Measurements from ENCODE around the gene TGIF2.

Gene TGIF2

DNA sequence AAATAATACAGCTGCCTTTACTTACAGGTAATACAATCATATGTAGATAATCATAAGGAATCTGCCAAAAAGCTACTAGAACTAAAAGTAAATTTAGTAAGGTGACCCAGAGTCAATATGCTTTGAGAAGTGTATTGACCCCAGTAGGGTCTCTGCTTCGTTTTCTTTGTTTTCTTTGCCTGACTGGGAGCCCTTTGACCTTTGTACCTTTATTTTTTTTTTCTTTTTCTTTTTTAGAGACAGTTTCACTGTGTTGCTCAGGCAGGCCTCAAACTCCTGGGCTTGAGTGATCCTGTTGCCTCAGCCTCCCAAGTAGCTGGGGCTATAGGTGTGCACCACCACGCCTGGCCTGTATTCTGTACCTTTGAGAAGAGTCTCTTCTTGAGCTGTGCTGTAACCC is 50.0 kb downstream of the TGIF2 start:
- Histone ChIP-seq H4K20me1 (ENCODE audit: insufficient read depth, low read length) (no peaks in the 10 kb centered on the region), H3K4me2 (ENCODE audit: low read length) (no peak overlapping the region), H3K79me2 (ENCODE audit: low read length) (no peaks in the 10 kb centered on the region), H3K27me3 (ENCODE audit: low read depth, low read length) (no peaks in the 10 kb centered on the region), H2AFZ (ENCODE audit: low read depth, low read length) (no peak overlapping the region), H3K36me3 (replicated peaks; ENCODE audit: low read depth, low read length) (no peaks in the 10 kb centered on the region), H3K27ac (ENCODE audit: low read length) (no peak overlapping the region), H3K4me3 (ENCODE audit: low read length) (no peak overlapping the region), H3K9ac (ENCODE audit: low read length) (no peak overlapping the region), H3K4me1 (ENCODE audit: low read length) (no peaks in the 10 kb centered on the region), H3K9me3 (ENCODE audit: insufficient read depth, low read length) (no peaks in the 10 kb centered on the region)
- no peak for TF ChIP-seq EZH2phosphoT487 (IDR thresholded peaks at IDR 0.05; ENCODE audit: low read depth)
- TF ChIP-seq, protein P1, sequence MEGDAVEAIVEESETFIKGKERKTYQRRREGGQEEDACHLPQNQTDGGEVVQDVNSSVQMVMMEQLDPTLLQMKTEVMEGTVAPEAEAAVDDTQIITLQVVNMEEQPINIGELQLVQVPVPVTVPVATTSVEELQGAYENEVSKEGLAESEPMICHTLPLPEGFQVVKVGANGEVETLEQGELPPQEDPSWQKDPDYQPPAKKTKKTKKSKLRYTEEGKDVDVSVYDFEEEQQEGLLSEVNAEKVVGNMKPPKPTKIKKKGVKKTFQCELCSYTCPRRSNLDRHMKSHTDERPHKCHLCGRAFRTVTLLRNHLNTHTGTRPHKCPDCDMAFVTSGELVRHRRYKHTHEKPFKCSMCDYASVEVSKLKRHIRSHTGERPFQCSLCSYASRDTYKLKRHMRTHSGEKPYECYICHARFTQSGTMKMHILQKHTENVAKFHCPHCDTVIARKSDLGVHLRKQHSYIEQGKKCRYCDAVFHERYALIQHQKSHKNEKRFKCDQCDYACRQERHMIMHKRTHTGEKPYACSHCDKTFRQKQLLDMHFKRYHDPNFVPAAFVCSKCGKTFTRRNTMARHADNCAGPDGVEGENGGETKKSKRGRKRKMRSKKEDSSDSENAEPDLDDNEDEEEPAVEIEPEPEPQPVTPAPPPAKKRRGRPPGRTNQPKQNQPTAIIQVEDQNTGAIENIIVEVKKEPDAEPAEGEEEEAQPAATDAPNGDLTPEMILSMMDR (IDR thresholded peaks at IDR 0.05; ENCODE audit: low read depth, low read length), result no peak

DNA sequence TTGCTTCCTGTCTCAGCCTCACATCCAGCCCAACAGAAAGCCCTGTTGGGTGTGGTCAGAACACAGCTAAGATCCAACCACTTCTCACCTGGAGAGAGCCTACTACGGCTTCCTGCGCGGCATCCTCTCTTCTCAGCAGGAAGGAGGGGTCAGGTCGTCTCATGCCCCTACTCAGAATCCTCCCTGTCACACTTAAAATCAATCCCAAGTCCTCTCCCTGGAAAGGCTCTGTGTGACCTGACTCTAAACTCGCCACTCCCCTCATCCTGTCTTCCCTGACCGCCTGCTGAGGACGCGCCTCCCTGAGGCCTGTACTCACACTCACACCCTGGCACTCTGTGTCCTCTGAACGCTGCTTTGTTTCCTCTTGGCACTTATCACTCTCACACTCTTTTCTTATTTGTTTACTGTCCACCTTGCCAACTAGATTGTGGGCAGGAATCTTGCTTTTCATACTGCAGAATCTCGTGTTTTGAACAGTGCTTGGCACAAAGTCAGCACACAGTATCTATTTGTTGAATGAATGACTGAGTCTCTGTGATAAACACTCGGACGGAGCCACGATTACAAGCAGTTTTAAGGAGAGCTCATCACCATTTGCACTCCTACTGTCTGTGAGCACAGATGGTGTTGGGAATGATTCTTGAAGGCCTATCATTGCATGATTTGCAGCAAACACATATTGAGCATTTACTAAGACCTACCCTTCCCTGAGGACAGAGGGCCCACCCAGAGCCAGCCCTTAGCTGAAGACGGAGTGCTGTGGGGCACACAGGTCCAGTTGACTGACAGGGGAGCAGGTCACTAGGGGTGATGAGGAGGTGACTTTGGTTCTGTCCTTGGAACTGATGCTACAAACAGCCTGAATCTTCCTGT is 50.9 kb downstream of the TGIF2 start:
- H4K20me1 ChIP-seq (ENCODE audit: insufficient read depth, low read length), result no peaks in the 10 kb centered on the region
- no peaks in the 10 kb centered on the region for H3K4me1 ChIP-seq (ENCODE audit: low read length)
- H3K4me2 ChIP-seq (ENCODE audit: low read length), result no peak overlapping the region
- H3K79me2 ChIP-seq (ENCODE audit: low read length), result no peaks in the 10 kb centered on the region
- no peaks in the 10 kb centered on the region for H3K36me3 ChIP-seq (replicated peaks; ENCODE audit: low read depth, low read length)
- H2AFZ ChIP-seq (ENCODE audit: low read depth, low read length), result no peak overlapping the region
- TF ChIP-seq, protein P1 (IDR thresholded peaks at IDR 0.05; ENCODE audit: low read depth, low read length), result no peak
- no peak for TF ChIP-seq EZH2phosphoT487 (IDR thresholded peaks at IDR 0.05; ENCODE audit: low read depth)
- H3K9ac ChIP-seq (ENCODE audit: low read length), result no peak overlapping the region
- H3K4me3 ChIP-seq (ENCODE audit: low read length), result no peak overlapping the region
- no peaks in the 10 kb centered on the region for H3K27me3 ChIP-seq (ENCODE audit: low read depth, low read length)
- no peak overlapping the region for H3K27ac ChIP-seq (ENCODE audit: low read length)
- H3K9me3 ChIP-seq (ENCODE audit: insufficient read depth, low read length), result no peaks in the 10 kb centered on the region

GRCh38 chr20:36624944-36625324 is 51.5 kb downstream of the TGIF2 start:
- Histone ChIP-seq H3K9me3 (ENCODE audit: insufficient read depth, low read length) (no peaks in the 10 kb centered on the region), H3K9ac (ENCODE audit: low read length) (no peak overlapping the region), H3K27me3 (ENCODE audit: low read depth, low read length) (no peaks in the 10 kb centered on the region), H3K4me2 (ENCODE audit: low read length) (no peak overlapping the region), H3K79me2 (ENCODE audit: low read length) (no peaks in the 10 kb centered on the region), H3K4me3 (ENCODE audit: low read length) (no peak overlapping the region), H3K27ac (ENCODE audit: low read length) (no peak overlapping the region), H3K4me1 (ENCODE audit: low read length) (no peaks in the 10 kb centered on the region), H2AFZ (ENCODE audit: low read depth, low read length) (no peak overlapping the region), H3K36me3 (replicated peaks; ENCODE audit: low read depth, low read length) (no peaks in the 10 kb centered on the region), H4K20me1 (ENCODE audit: insufficient read depth, low read length) (no peaks in the 10 kb centered on the region)
- no peak for TF ChIP-seq EZH2phosphoT487 (IDR thresholded peaks at IDR 0.05; ENCODE audit: low read depth)
- TF ChIP-seq, protein P1 (IDR thresholded peaks at IDR 0.05; ENCODE audit: low read depth, low read length), result no peak

DNA sequence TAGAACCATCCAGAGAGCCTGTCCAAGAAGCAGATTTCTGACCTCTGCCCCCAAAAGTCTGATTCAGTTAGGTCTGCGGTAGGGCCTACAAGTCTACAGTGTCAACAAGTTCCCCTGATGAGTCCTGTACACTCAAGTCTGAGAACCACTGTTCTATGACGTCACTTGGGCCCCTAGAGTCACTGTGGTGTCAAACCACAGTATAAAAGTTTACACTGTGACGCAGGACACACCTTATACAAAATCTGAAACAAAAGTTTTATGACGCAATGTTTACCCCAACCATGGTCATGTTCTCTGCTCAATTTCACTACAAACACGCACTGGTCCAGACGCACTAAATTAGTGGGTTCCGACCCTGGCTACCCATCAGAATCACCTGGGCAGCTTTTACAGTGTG is 54.7 kb downstream of the TGIF2 start:
- Histone ChIP-seq H3K36me3 (replicated peaks; ENCODE audit: low read depth, low read length) (no peaks in the 10 kb centered on the region), H3K4me2 (ENCODE audit: low read length) (no peak overlapping the region), H4K20me1 (ENCODE audit: insufficient read depth, low read length) (no peaks in the 10 kb centered on the region), H3K79me2 (ENCODE audit: low read length) (no peaks in the 10 kb centered on the region), H3K4me1 (ENCODE audit: low read length) (no peaks in the 10 kb centered on the region), H3K9me3 (ENCODE audit: insufficient read depth, low read length) (no peaks in the 10 kb centered on the region), H3K27me3 (ENCODE audit: low read depth, low read length) (no peaks in the 10 kb centered on the region), H3K9ac (ENCODE audit: low read length) (no peak overlapping the region), H3K4me3 (ENCODE audit: low read length) (no peak overlapping the region), H2AFZ (ENCODE audit: low read depth, low read length) (no peak overlapping the region), H3K27ac (ENCODE audit: low read length) (no peak overlapping the region)
- TF ChIP-seq EZH2phosphoT487 (IDR thresholded peaks at IDR 0.05; ENCODE audit: low read depth), result no peak
- TF ChIP-seq, protein P1 (IDR thresholded peaks at IDR 0.05; ENCODE audit: low read depth, low read length), result no peak
